HG02884 (cell line): ENCODE data around the gene TMEFF2.

Experiments
- ATAC-seq: cut with Tn5 transposase; IDR thresholded peaks from one replicate; pipeline ENCODE4 v1.9.1; 2021; ENCODE audit warnings: mild to moderate bottlenecking, moderate library complexity; ENCODE audit not compliant: unreplicated experiment

TMEFF2 gene

GRCh38 chr2:192026059-192026824 is 168.5 kb downstream of the TMEFF2 start:
- ATAC-seq, result no peak

GRCh38 chr2:192025637-192026036 is 169.1 kb downstream of the TMEFF2 start:
- no peak for ATAC-seq

GRCh38 chr2:192023006-192023405 is 171.7 kb downstream of the TMEFF2 start:
- ATAC-seq, result no peak

GRCh38 chr2:192017844-192018243 is 176.9 kb downstream of the TMEFF2 start:
- no peak for ATAC-seq

GRCh38 chr2:192016265-192016664 is 178.5 kb downstream of the TMEFF2 start:
- ATAC-seq, result no peak

- ATAC-seq, result no peak
These were observed 181.5 kb downstream of the TMEFF2 start for GRCh38 chr2:192013211-192013610.

GRCh38 chr2:192011196-192011595 is 183.5 kb downstream of the TMEFF2 start:
- ATAC-seq, result no peak

GRCh38 chr2:192010073-192010472 is 184.7 kb downstream of the TMEFF2 start:
- no peak for ATAC-seq

GRCh38 chr2:192007581-192008228 is 187.0 kb downstream of the TMEFF2 start:
- ATAC-seq, result no peak

- no peak for ATAC-seq
These were observed 189.5 kb downstream of the TMEFF2 start for GRCh38 chr2:192005211-192005610.

GRCh38 chr2:192004188-192004963 is 190.4 kb downstream of the TMEFF2 start:
- ATAC-seq, result peak; percentile 82

- ATAC-seq, result no peak
These were observed 192.3 kb downstream of the TMEFF2 start for GRCh38 chr2:192002418-192002817.

GRCh38 chr2:192000196-192000980 is 194.3 kb downstream of the TMEFF2 start:
- no peak for ATAC-seq

- ATAC-seq, result no peak
These were observed 195.5 kb downstream of the TMEFF2 start for GRCh38 chr2:191999101-191999841.

- no peak for ATAC-seq
These were observed 199.4 kb downstream of the TMEFF2 start for GRCh38 chr2:191995285-191995684.

- no peak for ATAC-seq
These were observed 200.0 kb downstream of the TMEFF2 start for GRCh38 chr2:191994749-191995148.

- no peak for ATAC-seq
These were observed 203.3 kb downstream of the TMEFF2 start for GRCh38 chr2:191991442-191991841.

- no peak for ATAC-seq
These were observed 209.0 kb downstream of the TMEFF2 start for GRCh38 chr2:191985740-191986139.

- ATAC-seq, result no peak
These were observed 211.1 kb downstream of the TMEFF2 start for GRCh38 chr2:191983591-191983990.

- no peak for ATAC-seq
These were observed 211.5 kb downstream of the TMEFF2 start for GRCh38 chr2:191983186-191983585.
